OCI-LY7 (cell line): ENCODE measurements around the gene CLDN20. TPM values are rescaled to one million over a fixed set of nuclear protein-coding genes. Genes with fewer than 3 reads are reported as not detected.

ENCODE experiments used
- BruUV-seq: library from RNA; stranded (reverse); fragments of 400-500 nt; replicated peaks from 2 replicates; lab custom pipeline; 2021; lab: Mats Ljungman, UMichigan
- CTCF ChIA-PET: fragments of 300-600 bp; sonication (Branson Sonifier 250); formaldehyde crosslinking; loops from one replicate; lab custom pipeline; 2022; ENCODE audit warnings: antibody characterized with exemption; ENCODE audit not compliant: unreplicated experiment; lab: Charles Lee
- POLR2A ChIA-PET: fragments of 300-600 bp; sonication (Branson Sonifier 250); formaldehyde crosslinking; loops from one replicate; lab custom pipeline; 2022; ENCODE audit warnings: antibody characterized with exemption; lab: Charles Lee
- DNase-seq: peaks from one replicate; pipeline ENCODE4 v3.0.0-alpha.2; 2015; ENCODE audit warnings: low spot score
- H2AFZ ChIP-seq: fragments of 200-600 bp; sonication (generic), shearing (Covaris generic); 2 replicates; pipeline ENCODE4 v1.6.1; 2014; ENCODE audit warnings: mild to moderate bottlenecking, antibody characterized with exemption, low read length, moderate library complexity
- H3K27ac ChIP-seq: fragments of 200-600 bp; sonication (generic); 2 replicates; pipeline ENCODE4 v1.5.1; 2014; ENCODE audit warnings: mixed run types, low read depth, mild to moderate bottlenecking, moderate library complexity, low read length, inconsistent platforms; ENCODE audit not compliant: poor library complexity, severe bottlenecking
- H3K36me3 ChIP-seq: fragments of 200-600 bp; sonication (generic); 2 replicates; pipeline ENCODE4 v1.6.1; 2014; ENCODE audit warnings: mild to moderate bottlenecking, antibody characterized with exemption, low read length, moderate library complexity, mixed read lengths; ENCODE audit not compliant: insufficient read depth
- H3K4me1 ChIP-seq: fragments of 200-600 bp; sonication (generic); 2 replicates; pipeline ENCODE4 v1.5.1; 2014; ENCODE audit warnings: mild to moderate bottlenecking, low read length; ENCODE audit not compliant: insufficient read depth, poor library complexity, severe bottlenecking
- H3K4me2 ChIP-seq: fragments of 200-600 bp; sonication (generic); 2 replicates; pipeline ENCODE4 v1.6.1; 2014; ENCODE audit warnings: mild to moderate bottlenecking, low read length
- H3K4me3 ChIP-seq: fragments of 200-600 bp; sonication (generic); 2 replicates; pipeline ENCODE4 v1.5.1; 2014; ENCODE audit warnings: mild to moderate bottlenecking, low read depth, low read length; ENCODE audit not compliant: poor library complexity, severe bottlenecking
- H3K79me2 ChIP-seq: fragments of 200-600 bp; sonication (generic); 2 replicates; pipeline ENCODE4 v1.6.1; 2016; ENCODE audit warnings: low read depth, mild to moderate bottlenecking, low read length, moderate library complexity, mixed read lengths; ENCODE audit not compliant: insufficient read depth
- H3K9me2 ChIP-seq: fragments of 200-600 bp; sonication (generic); 2 replicates; pipeline ENCODE4 v1.6.1; 2016; ENCODE audit warnings: mild to moderate bottlenecking, low read length, mixed read lengths; ENCODE audit not compliant: insufficient read depth
- H3K9me3 ChIP-seq: fragments of 200-600 bp; sonication (generic); 2 replicates; pipeline ENCODE4 v1.6.1; 2014; ENCODE audit warnings: mild to moderate bottlenecking, mixed run types, low read length, mixed read lengths
- H4K20me1 ChIP-seq: fragments of 200-600 bp; sonication (generic); 2 replicates; pipeline ENCODE4 v1.6.1; 2014; ENCODE audit warnings: mild to moderate bottlenecking, antibody characterized with exemption, low read length, moderate library complexity, mixed read lengths; ENCODE audit not compliant: insufficient read depth
- EZH2phosphoT487 ChIP-seq: fragments of 200-600 bp; sonication (generic); IDR thresholded peaks from 2 replicates; pipeline ENCODE4 v1.6.1; 2018; ENCODE audit warnings: low read depth, borderline replicate concordance, mild to moderate bottlenecking, mixed run types, antibody characterized with exemption, low read length, moderate library complexity, mixed read lengths
- intact Hi-C: fragments of 100-400 bp; cut with micrococcal nuclease; formaldehyde crosslinking; loops from one replicate; pipeline ENCODE4 v1.10.0; 2022; ENCODE audit not compliant: unreplicated experiment
- total RNA-seq, 2 experiments: library from RNA; depleted of rRNA in 1 of 2; stranded (reverse); fragments of >200 nt in 1 of 2; shearing (Covaris generic) in 1 of 2; gene quantifications; 2 replicates each; pipeline ENCODE4 v1.2.3, GENCODE V29; 2014 to 2022
- TF ChIP-seq, protein P1 (sequence below): fragments of 200-600 bp; sonication (generic); conservative IDR thresholded peaks from 2 replicates; pipeline ENCODE4 v1.5.1; 2014; ENCODE audit warnings: mild to moderate bottlenecking, antibody characterized with exemption, low read length, moderate library complexity, mixed read lengths

The CLDN20 gene
- total RNA-seq, 2 experiments from 2014 or later = not detected

DNA sequence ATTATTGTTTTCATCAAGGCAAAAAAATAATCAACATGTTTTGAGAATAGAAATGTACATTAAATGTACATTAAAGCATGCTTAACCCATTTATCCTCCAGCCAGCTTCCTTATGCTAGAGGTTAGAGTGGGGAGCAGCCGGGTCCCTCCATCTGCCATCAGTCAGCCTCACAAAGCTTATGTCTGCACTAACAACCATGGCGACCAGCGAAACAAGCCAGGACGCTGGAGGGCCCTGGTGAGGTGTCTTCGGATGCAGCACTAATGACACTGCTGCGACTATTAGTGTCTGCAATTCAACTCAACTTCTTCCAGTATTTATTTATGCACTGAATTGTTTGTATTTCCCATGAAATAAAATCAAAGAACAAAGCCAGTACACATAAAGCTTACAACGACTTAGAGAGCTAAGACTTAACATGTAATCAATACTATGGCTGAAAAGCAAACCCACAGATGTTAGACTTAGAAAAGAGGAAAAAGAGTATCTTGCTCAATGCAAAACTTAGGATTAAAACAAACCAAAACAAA is 6.8 kb downstream of the CLDN20 start:
- no peaks in the 10 kb centered on the region for H3K79me2 ChIP-seq
- DNase-seq = no peak
- intact Hi-C loops = no loop called here
- H3K9me3 ChIP-seq = no peaks in the 10 kb centered on the region
- H2AFZ ChIP-seq = no peak overlapping the region
- H3K4me2 ChIP-seq = no peak overlapping the region
- no peak overlapping the region for H3K27ac ChIP-seq
- ChIA-PET POLR2A (interaction anchor here (0.7 to 1.2 kb wide), 4 partner anchors 9 to 40 kb away, joined by 3 to 5 read pairs (median 3); no protein-coding TSS in a partner anchor), CTCF (no interaction called here)
- no peak overlapping the region for H3K4me3 ChIP-seq
- H4K20me1 ChIP-seq = no peaks in the 10 kb centered on the region
- BruUV-seq = no TSS peak
- no peaks in the 10 kb centered on the region for H3K9me2 ChIP-seq
- peaks cover 81% of the 10 kb centered on the region for H3K36me3 ChIP-seq
- H3K4me1 ChIP-seq = no peaks in the 10 kb centered on the region
- TF ChIP-seq, protein P1, sequence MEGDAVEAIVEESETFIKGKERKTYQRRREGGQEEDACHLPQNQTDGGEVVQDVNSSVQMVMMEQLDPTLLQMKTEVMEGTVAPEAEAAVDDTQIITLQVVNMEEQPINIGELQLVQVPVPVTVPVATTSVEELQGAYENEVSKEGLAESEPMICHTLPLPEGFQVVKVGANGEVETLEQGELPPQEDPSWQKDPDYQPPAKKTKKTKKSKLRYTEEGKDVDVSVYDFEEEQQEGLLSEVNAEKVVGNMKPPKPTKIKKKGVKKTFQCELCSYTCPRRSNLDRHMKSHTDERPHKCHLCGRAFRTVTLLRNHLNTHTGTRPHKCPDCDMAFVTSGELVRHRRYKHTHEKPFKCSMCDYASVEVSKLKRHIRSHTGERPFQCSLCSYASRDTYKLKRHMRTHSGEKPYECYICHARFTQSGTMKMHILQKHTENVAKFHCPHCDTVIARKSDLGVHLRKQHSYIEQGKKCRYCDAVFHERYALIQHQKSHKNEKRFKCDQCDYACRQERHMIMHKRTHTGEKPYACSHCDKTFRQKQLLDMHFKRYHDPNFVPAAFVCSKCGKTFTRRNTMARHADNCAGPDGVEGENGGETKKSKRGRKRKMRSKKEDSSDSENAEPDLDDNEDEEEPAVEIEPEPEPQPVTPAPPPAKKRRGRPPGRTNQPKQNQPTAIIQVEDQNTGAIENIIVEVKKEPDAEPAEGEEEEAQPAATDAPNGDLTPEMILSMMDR = no peak
- no peak for TF ChIP-seq EZH2phosphoT487

DNA sequence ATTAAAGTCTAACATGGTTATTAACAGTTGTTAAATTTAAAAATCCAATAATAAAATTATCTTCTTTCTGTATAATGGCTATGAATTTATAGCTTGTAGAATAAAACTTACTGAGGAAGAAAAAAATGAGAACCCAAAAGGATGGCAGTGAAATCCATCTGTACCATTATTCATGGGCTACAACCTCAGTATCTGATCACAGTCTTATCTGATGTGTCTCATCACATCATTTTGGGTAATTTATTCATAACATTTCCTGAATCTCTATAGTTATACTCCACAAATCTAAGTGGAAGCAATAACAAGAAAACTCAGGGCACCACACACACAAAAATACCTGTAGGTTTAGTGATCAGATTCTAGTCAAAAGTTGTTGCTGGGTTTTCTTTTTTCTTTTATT is 7.3 kb downstream of the CLDN20 start:
- ChIA-PET POLR2A (interaction anchor here (0.7 to 1.2 kb wide), 2 partner anchors 9 to 39 kb away, joined by 3 to 5 read pairs; no protein-coding TSS in a partner anchor), CTCF (no interaction called here)
- no peak for DNase-seq
- TF ChIP-seq, protein P1 = no peak
- no peak for TF ChIP-seq EZH2phosphoT487
- no peak overlapping the region for H2AFZ ChIP-seq
- BruUV-seq = no TSS peak
- no peaks in the 10 kb centered on the region for H4K20me1 ChIP-seq
- intact Hi-C loops = no loop called here
- peaks cover 81% of the 10 kb centered on the region for H3K36me3 ChIP-seq
- H3K79me2 ChIP-seq = no peaks in the 10 kb centered on the region
- H3K4me3 ChIP-seq = no peak overlapping the region
- no peaks in the 10 kb centered on the region for H3K4me1 ChIP-seq
- no peaks in the 10 kb centered on the region for H3K9me2 ChIP-seq
- H3K9me3 ChIP-seq = no peaks in the 10 kb centered on the region
- no peak overlapping the region for H3K4me2 ChIP-seq
- no peak overlapping the region for H3K27ac ChIP-seq

DNA sequence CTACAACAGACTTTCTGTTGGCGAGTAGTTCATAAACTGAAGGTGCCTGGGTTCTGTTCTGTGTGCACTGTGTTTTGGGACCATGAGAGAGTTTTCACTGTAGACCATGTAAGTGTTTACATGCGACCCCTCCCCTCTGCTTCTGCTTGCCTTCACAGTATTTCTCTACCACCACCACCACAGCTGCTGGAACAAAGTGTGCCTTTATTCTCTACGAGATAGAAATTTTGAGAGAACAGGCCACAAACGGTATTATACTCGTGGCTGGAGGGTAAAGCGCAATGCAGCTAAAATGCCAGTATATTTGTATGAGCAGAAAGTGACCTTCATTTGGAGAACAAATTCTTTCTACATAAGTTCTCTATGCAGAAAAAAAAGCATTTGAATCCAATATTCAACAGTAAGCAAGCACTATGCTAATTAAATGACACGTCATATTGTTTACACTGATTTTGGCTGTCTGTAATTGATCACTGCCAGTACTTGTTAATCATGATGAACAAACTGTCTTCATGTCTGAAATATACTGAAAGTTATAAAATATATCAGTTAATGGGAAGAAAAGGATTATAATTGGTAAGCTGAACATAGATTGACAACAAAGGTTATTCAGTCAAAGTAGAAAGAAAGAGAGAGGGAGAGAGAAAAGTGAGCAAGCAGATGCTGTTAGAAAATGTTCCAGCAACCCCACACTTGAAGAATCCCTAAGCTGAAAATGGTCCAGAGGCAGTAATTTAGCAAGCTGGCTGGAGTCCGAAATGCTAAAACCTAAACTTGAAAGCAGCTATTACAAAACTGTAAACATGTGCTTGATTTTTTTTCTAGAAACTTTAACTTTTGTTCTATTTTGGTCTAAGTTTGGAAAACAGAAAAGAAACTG is 8.8 kb downstream of the CLDN20 start:
- TF ChIP-seq, protein P1 = no peak
- TF ChIP-seq EZH2phosphoT487 = no peak
- BruUV-seq = no TSS peak
- Histone ChIP-seq H3K4me1 (no peaks in the 10 kb centered on the region), H3K4me3 (no peak overlapping the region), H3K36me3 (peaks cover 79% of the 10 kb centered on the region), H4K20me1 (no peaks in the 10 kb centered on the region), H3K4me2 (no peak overlapping the region), H3K9me3 (no peaks in the 10 kb centered on the region), H2AFZ (no peak overlapping the region), H3K27ac (no peak overlapping the region), H3K79me2 (no peaks in the 10 kb centered on the region), H3K9me2 (no peaks in the 10 kb centered on the region)
- POLR2A ChIA-PET = interaction anchor here (0.9 to 1.3 kb wide), 3 partner anchors 9 to 19 kb away, joined by 3 read pairs; no protein-coding TSS in a partner anchor
- DNase-seq = no peak
- intact Hi-C loops = no loop called here
- CTCF ChIA-PET = no interaction called here
